Endothelial cell (in vitro differentiated cells): ENCODE data around the gene MAGI2. TPM values are rescaled to one million over a fixed set of nuclear protein-coding genes. Genes with fewer than 3 reads are reported as not detected.

Source experiments
- DNase-seq: peaks from one replicate; pipeline ENCODE4 v3.0.0; 2021; ENCODE audit warnings: low spot score
- H3K27ac Mint-ChIP-seq: one replicate; pipeline ENCODE4 v1.8.0; 2021; ENCODE audit warnings: mixed read lengths, inconsistent platforms; ENCODE audit not compliant: unreplicated experiment
- H3K27me3 Mint-ChIP-seq: one replicate; pipeline ENCODE4 v1.8.0; 2021; ENCODE audit warnings: mild to moderate bottlenecking, moderate library complexity, mixed read lengths, inconsistent platforms; ENCODE audit not compliant: unreplicated experiment
- H3K36me3 Mint-ChIP-seq: one replicate; pipeline ENCODE4 v1.8.0; 2021; ENCODE audit warnings: mild to moderate bottlenecking, low read depth, mixed read lengths, inconsistent platforms; ENCODE audit not compliant: unreplicated experiment
- H3K4me1 Mint-ChIP-seq: one replicate; pipeline ENCODE4 v1.8.0; 2021; ENCODE audit warnings: mild to moderate bottlenecking, mixed read lengths, inconsistent platforms; ENCODE audit not compliant: unreplicated experiment
- H3K4me3 Mint-ChIP-seq: one replicate; pipeline ENCODE4 v1.8.0; 2021; ENCODE audit warnings: mild to moderate bottlenecking, mixed read lengths, inconsistent platforms; ENCODE audit not compliant: unreplicated experiment
- H3K9me3 Mint-ChIP-seq: one replicate; pipeline ENCODE4 v1.8.0; 2021; ENCODE audit warnings: mixed read lengths, inconsistent platforms; ENCODE audit not compliant: unreplicated experiment
- CTCF ChIP-seq: fragments of 200-600 bp; sonication (generic); IDR thresholded peaks from one replicate; pipeline ENCODE4 v1.5.0; 2021; ENCODE audit warnings: antibody characterized with exemption; ENCODE audit not compliant: unreplicated experiment
- total RNA-seq: library from RNA; stranded (reverse); fragmentation: NEBNext Ultra II Directional; extraction: Animal tissue kit (Norgen Biotek cat#: 25700); gene quantifications from one replicate; pipeline ENCODE4 v1.2.1, GENCODE V29; 2021; ENCODE audit not compliant: unreplicated experiment

Gene MAGI2
- total RNA-seq, 1 donor from 2014 or later: 6.3 TPM

- no peak overlapping the region for H3K4me3 Mint-ChIP-seq
- no peak overlapping the region for H3K27ac Mint-ChIP-seq
Observed at GRCh38 chr7:78261739-78262138, 1191.7 kb downstream of the MAGI2 start.

GRCh38 chr7:78261302-78261701 is 1192.2 kb downstream of the MAGI2 start:
- no peak overlapping the region for H3K4me3 Mint-ChIP-seq

More at GRCh38 chr7:78261739-78262138, 1191.7 kb downstream of the MAGI2 start:
- DNase-seq: no peak
- Mint-ChIP-seq H3K36me3 (no peaks in the 10 kb centered on the region), H3K27me3 (no peaks in the 10 kb centered on the region), H3K9me3 (no peaks in the 10 kb centered on the region), H3K4me1 (peaks cover 3% of the 10 kb centered on the region)
- no peak for TF ChIP-seq CTCF

GRCh38 chr7:78260826-78261225 is 1192.6 kb downstream of the MAGI2 start:
- no peaks in the 10 kb centered on the region for H3K9me3 Mint-ChIP-seq
- DNase-seq: no peak
- no peaks in the 10 kb centered on the region for H3K27me3 Mint-ChIP-seq
- H3K4me3 Mint-ChIP-seq: no peak overlapping the region
- no peak for TF ChIP-seq CTCF
- H3K4me1 Mint-ChIP-seq: peaks cover 3% of the 10 kb centered on the region
- no peak overlapping the region for H3K27ac Mint-ChIP-seq
- no peaks in the 10 kb centered on the region for H3K36me3 Mint-ChIP-seq

More at GRCh38 chr7:78261302-78261701, 1192.2 kb downstream of the MAGI2 start:
- H3K4me1 Mint-ChIP-seq: peaks cover 3% of the 10 kb centered on the region
- TF ChIP-seq CTCF: no peak
- H3K27ac Mint-ChIP-seq: no peak overlapping the region
- no peak for DNase-seq
- H3K27me3 Mint-ChIP-seq: no peaks in the 10 kb centered on the region
- no peaks in the 10 kb centered on the region for H3K9me3 Mint-ChIP-seq
- H3K36me3 Mint-ChIP-seq: no peaks in the 10 kb centered on the region

GRCh38 chr7:78254726-78255055 is 1198.8 kb downstream of the MAGI2 start:
- Mint-ChIP-seq H3K36me3 (no peaks in the 10 kb centered on the region), H3K27ac (no peak overlapping the region), H3K4me3 (no peak overlapping the region), H3K27me3 (no peaks in the 10 kb centered on the region), H3K9me3 (no peaks in the 10 kb centered on the region), H3K4me1 (no peaks in the 10 kb centered on the region)
- no peak for TF ChIP-seq CTCF
- DNase-seq: no peak

GRCh38 chr7:78253850-78254725 is 1199.4 kb downstream of the MAGI2 start:
- Mint-ChIP-seq H3K9me3 (no peaks in the 10 kb centered on the region), H3K36me3 (no peaks in the 10 kb centered on the region), H3K27me3 (no peaks in the 10 kb centered on the region)

More at GRCh38 chr7:78253850-78254725, 1199.4 kb downstream of the MAGI2 start:
- TF ChIP-seq CTCF: no peak
- H3K4me3 Mint-ChIP-seq: no peak overlapping the region
- no peaks in the 10 kb centered on the region for H3K4me1 Mint-ChIP-seq
- DNase-seq: no peak
- no peak overlapping the region for H3K27ac Mint-ChIP-seq
